ENCODE data around the gene COL28A1.
A peak's percentile ranks its signal among the peaks of the same experiment; 100 is the strongest.

Gene COL28A1

DNA sequence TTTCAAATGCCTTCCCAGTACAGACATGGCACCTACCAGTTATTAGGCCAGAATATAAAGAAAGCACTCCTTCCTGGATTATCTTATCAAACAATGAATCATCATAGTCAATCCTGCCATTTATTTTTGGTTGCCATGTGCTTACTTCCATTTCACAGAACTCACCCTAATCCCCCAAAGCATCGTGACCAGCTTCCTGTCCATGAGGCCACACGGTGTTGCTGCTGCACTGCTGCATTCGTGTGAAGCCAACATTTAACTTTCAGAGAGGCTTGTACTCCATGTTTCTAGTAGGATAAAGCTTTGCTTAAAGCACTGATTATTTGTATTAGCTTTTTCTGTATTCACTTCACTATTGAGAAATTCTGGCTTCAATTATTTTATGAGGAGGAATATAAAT lies 14.4 kb downstream of the COL28A1 start:
- no peak for DNase-seq (ENCODE audit: low read depth)
- H3K4me3 ChIP-seq (ENCODE audit: low read length) = no peak overlapping the region
- peak; percentile 19 for TF ChIP-seq CTCF (conservative IDR thresholded peaks at IDR 0.05; ENCODE audit: low read depth, low read length)

DNA sequence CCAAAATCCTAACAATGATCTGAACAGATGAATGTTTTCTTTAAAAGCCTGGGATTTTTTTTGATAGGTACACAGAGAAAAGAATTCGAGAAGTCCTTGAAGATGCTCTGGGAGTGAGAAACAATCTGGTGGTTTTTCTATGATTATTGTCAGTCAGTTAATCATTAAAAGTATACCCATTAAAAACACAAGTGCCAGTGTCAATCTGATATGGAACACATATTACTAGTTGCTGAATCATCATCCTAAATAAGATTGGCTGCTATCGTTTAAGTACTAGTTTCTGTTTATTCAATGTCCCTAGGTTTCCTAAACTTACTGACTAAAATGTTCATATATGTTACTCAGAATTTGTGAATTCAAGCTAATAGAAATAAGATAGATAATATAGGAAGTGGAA lies 16.1 kb downstream of the COL28A1 start:
- no peak overlapping the region for H3K4me3 ChIP-seq (ENCODE audit: low read length)
- DNase-seq (ENCODE audit: low read depth) = no peak
- TF ChIP-seq CTCF (conservative IDR thresholded peaks at IDR 0.05; ENCODE audit: low read depth, low read length) = no peak

DNA sequence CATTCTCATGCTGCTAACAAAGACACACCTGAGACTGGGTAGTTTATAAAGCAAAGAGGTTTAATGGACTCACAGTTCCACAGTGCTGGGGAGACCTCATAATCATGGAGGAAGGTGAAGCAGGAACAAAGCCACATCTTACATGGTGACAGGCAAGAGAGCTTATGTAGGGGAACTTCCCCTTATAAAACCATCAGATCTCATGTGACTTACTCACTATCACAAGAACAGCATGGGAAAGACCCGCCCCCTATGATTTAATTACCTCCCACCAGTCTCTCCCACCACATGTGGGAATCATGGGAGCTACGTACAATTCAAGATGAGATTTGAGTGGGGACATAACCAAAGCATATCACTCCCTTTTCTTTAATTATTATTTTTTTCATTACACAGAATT lies 16.6 kb downstream of the COL28A1 start:
- no peak for DNase-seq (ENCODE audit: low read depth)
- TF ChIP-seq CTCF (conservative IDR thresholded peaks at IDR 0.05; ENCODE audit: low read depth, low read length) = no peak
- H3K4me3 ChIP-seq (ENCODE audit: low read length) = no peak overlapping the region

DNA sequence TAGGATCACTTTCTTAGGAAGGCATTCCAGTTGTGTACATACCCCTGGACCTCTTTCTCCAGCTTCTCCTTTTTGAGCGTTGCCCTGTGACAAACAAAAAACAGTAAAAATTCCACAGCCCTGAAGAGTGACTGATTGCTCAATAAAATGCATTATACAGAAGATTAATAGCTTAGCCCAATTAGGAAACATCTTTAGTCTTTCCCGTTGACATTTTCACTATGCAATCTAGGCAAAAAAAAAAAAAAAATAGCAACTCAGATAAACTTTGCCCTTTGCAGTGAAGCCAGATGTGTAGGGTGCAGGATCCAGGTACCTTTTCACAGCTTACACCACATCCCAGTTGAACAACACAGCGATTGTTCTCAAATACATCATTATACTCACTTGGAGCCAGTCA lies 17.9 kb downstream of the COL28A1 start:
- TF ChIP-seq CTCF (conservative IDR thresholded peaks at IDR 0.05; ENCODE audit: low read depth, low read length) = no peak
- H3K4me3 ChIP-seq (ENCODE audit: low read length) = no peak overlapping the region
- no peak for DNase-seq (ENCODE audit: low read depth)

- no peak for TF ChIP-seq CTCF (conservative IDR thresholded peaks at IDR 0.05; ENCODE audit: low read depth, low read length)
- no peak overlapping the region for H3K4me3 ChIP-seq (ENCODE audit: low read length)
These were observed 19.0 kb downstream of the COL28A1 start for GRCh38 chr7:7516662-7517061.

DNA sequence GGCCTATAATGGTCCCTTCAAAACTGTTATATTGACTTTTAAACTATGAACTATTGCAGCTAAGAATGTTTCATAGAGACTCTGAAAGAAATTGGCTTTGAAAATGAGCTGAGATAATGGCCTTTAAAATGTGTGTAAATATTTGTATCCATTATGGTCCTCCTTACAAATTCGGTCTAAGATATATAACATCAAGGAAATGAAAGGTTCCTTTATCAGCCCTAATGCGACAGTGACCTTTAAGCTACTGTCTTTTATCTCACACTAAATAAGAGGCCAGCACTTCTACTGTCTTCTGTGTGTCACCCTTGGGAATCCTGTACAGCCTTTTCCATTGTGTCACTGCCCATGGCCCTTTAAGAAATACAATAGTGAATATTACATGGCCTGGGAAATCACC lies 19.5 kb downstream of the COL28A1 start:
- no peak for DNase-seq (ENCODE audit: low read depth)
- no peak for TF ChIP-seq CTCF (conservative IDR thresholded peaks at IDR 0.05; ENCODE audit: low read depth, low read length)
- no peak overlapping the region for H3K4me3 ChIP-seq (ENCODE audit: low read length)

More at GRCh38 chr7:7516662-7517061, 19.0 kb downstream of the COL28A1 start:
- no peak for DNase-seq (ENCODE audit: low read depth)

DNA sequence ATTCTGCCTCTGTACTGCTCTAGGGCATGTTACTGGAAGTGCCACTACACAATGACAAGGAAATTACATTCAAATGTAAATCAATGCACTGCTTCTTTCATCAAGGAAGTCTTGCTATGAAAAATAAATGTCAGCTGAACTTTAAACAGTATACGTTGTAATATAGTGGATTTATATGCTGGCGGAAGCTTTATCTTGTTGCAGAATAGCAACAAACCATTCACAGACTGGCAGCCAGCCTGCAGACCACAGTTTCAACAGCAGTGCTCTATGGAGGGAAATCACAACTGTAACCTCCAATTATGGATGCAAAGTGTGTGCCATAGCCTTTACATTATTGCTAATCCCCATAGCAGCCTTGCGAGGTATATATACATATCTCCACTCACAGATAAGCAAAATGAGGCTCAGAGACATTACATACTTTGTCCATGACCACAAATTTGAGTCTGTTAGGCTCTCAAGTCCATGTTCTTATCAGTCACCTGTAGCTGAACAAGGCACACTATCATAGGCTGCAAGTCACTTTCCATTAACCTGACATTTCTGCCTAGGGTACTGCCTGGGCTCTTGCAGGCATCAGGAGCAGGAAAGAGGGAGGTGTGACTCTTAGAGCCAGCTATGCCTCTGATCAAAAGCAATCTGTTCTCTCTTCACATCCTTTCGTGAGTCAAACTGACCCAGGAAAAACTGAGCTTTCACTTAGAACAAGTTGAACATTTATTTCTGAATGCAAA lies 22.6 kb downstream of the COL28A1 start:
- TF ChIP-seq CTCF (conservative IDR thresholded peaks at IDR 0.05; ENCODE audit: low read depth, low read length) = no peak
- DNase-seq (ENCODE audit: low read depth) = no peak

More for the DNA sequence above, 22.6 kb downstream of the COL28A1 start:
- no peak overlapping the region for H3K4me3 ChIP-seq (ENCODE audit: low read length)
